Activated naive CD4-positive, alpha-beta T cell treated with anti-CD3 and anti-CD28 coated beads, Interleukin-2, amount 50 U/mL, for 72 hours (primary cell): ENCODE measurements around the gene FAM135A. TPM values are rescaled to one million over a fixed set of nuclear protein-coding genes. Genes with fewer than 3 reads are reported as not detected.

Experiments
- ATAC-seq, 2 donors: fragments of 150-1000 bp; cut with Tn5 transposase; 2 replicates each; pipeline ENCODE4 v1.10.0; 2021; ENCODE audit warnings: mild to moderate bottlenecking in 2 of 2, moderate library complexity in 2 of 2
- DNase-seq, 2 donors: peaks; one replicate each; pipeline ENCODE4 v3.0.0; 2021 to 2022; ENCODE audit warnings: low spot score in 2 of 2
- H3K27ac Mint-ChIP-seq, 2 donors: one replicate each; pipeline ENCODE4 v1.8.0; 2022; ENCODE audit warnings: mild to moderate bottlenecking in 2 of 2, mixed read lengths in 2 of 2
- H3K36me3 Mint-ChIP-seq, 2 donors: one replicate each; pipeline ENCODE4 v1.8.0; 2022; ENCODE audit warnings: mixed read lengths in 2 of 2
- H3K9me3 Mint-ChIP-seq, 2 donors: one replicate each; pipeline ENCODE4 v1.8.0; 2022; ENCODE audit warnings: mixed read lengths in 2 of 2
- total RNA-seq, 2 donors: library from RNA; stranded (reverse); gene quantifications; one replicate each; pipeline ENCODE4 v1.2.3, GENCODE V29; 2022

FAM135A gene
- 10 to 100 TPM in 1 of 2 donors, 1 to 10 TPM in 1; 8.0 to 11.3 TPM for total RNA-seq

GRCh38 chr6:70413114-70413991, at the start of gene FAM135A:
Gene FAM135A (plus strand): TSS chr6:70413508. CDS start chr6:70428343, 14,835 bp downstream.
- H3K36me3 Mint-ChIP-seq: peaks cover 8 to 14% of the 10 kb centered on the region in 2 donors
- no peaks in the 10 kb centered on the region for H3K9me3 Mint-ChIP-seq
- peak; percentile 90 to 97 for ATAC-seq
- peak; percentile 96 to 98 for DNase-seq
- peak within 1 kb of the TSS; percentile 86 to 98 for H3K27ac Mint-ChIP-seq

- no peak for DNase-seq
- Mint-ChIP-seq H3K27ac (no peak overlapping the region), H3K9me3 (no peaks in the 10 kb centered on the region), H3K36me3 (no peaks in the 10 kb centered on the region)
- no peak for ATAC-seq
Observed at GRCh38 chr6:70363741-70364493, 49.4 kb upstream of the FAM135A start.

GRCh38 chr6:70369332-70369950, 43.9 kb upstream of the FAM135A start:
- ATAC-seq (peak; percentile 59 to 79), DNase-seq (peak in 1 of 2 donors; percentile 68)
- Mint-ChIP-seq H3K9me3 (no peaks in the 10 kb centered on the region), H3K27ac (no peak overlapping the region), H3K36me3 (no peaks in the 10 kb centered on the region)

GRCh38 chr6:70370496-70370895, 42.8 kb upstream of the FAM135A start:
- H3K27ac Mint-ChIP-seq: no peak overlapping the region
- DNase-seq: no peak
- no peaks in the 10 kb centered on the region for H3K36me3 Mint-ChIP-seq
- H3K9me3 Mint-ChIP-seq: no peaks in the 10 kb centered on the region
- ATAC-seq: no peak

- no peak overlapping the region for H3K27ac Mint-ChIP-seq
- DNase-seq (no peak), ATAC-seq (no peak)
- no peaks in the 10 kb centered on the region for H3K36me3 Mint-ChIP-seq
- H3K9me3 Mint-ChIP-seq: no peaks in the 10 kb centered on the region
Observed at GRCh38 chr6:70371454-70372105, 41.7 kb upstream of the FAM135A start.

GRCh38 chr6:70375166-70375565, 38.1 kb upstream of the FAM135A start:
- no peak overlapping the region for H3K27ac Mint-ChIP-seq
- H3K36me3 Mint-ChIP-seq: no peaks in the 10 kb centered on the region
- DNase-seq (no peak), ATAC-seq (no peak)
- H3K9me3 Mint-ChIP-seq: no peaks in the 10 kb centered on the region

GRCh38 chr6:70375882-70376281, 37.4 kb upstream of the FAM135A start:
- H3K27ac Mint-ChIP-seq: no peak overlapping the region
- H3K36me3 Mint-ChIP-seq: no peaks in the 10 kb centered on the region
- no peak for DNase-seq
- no peaks in the 10 kb centered on the region for H3K9me3 Mint-ChIP-seq
- ATAC-seq: no peak

GRCh38 chr6:70376628-70377027, 36.7 kb upstream of the FAM135A start:
- no peak for DNase-seq
- H3K27ac Mint-ChIP-seq: no peak overlapping the region
- H3K9me3 Mint-ChIP-seq: no peaks in the 10 kb centered on the region
- no peak for ATAC-seq
- no peaks in the 10 kb centered on the region for H3K36me3 Mint-ChIP-seq

GRCh38 chr6:70377372-70377771, 35.9 kb upstream of the FAM135A start:
- H3K27ac Mint-ChIP-seq: no peak overlapping the region
- H3K9me3 Mint-ChIP-seq: no peaks in the 10 kb centered on the region
- DNase-seq (no peak), ATAC-seq (no peak)
- no peaks in the 10 kb centered on the region for H3K36me3 Mint-ChIP-seq

GRCh38 chr6:70379473-70380013, 33.8 kb upstream of the FAM135A start:
- no peaks in the 10 kb centered on the region for H3K36me3 Mint-ChIP-seq
- no peak overlapping the region for H3K27ac Mint-ChIP-seq
- ATAC-seq (no peak), DNase-seq (no peak)
- no peaks in the 10 kb centered on the region for H3K9me3 Mint-ChIP-seq

GRCh38 chr6:70380252-70380651, 33.1 kb upstream of the FAM135A start:
- ATAC-seq: no peak
- Mint-ChIP-seq H3K36me3 (no peaks in the 10 kb centered on the region), H3K9me3 (no peaks in the 10 kb centered on the region), H3K27ac (no peak overlapping the region)
- no peak for DNase-seq

GRCh38 chr6:70380771-70381416, 32.4 kb upstream of the FAM135A start:
- ATAC-seq (no peak), DNase-seq (no peak)
- no peaks in the 10 kb centered on the region for H3K36me3 Mint-ChIP-seq
- H3K9me3 Mint-ChIP-seq: no peaks in the 10 kb centered on the region
- no peak overlapping the region for H3K27ac Mint-ChIP-seq

GRCh38 chr6:70381417-70381782, 31.9 kb upstream of the FAM135A start:
- ATAC-seq (no peak), DNase-seq (no peak)
- H3K9me3 Mint-ChIP-seq: no peaks in the 10 kb centered on the region
- H3K27ac Mint-ChIP-seq: no peak overlapping the region
- no peaks in the 10 kb centered on the region for H3K36me3 Mint-ChIP-seq

GRCh38 chr6:70385901-70386300, 27.4 kb upstream of the FAM135A start:
- H3K27ac Mint-ChIP-seq: no peak overlapping the region
- ATAC-seq (no peak), DNase-seq (no peak)
- H3K36me3 Mint-ChIP-seq: no peaks in the 10 kb centered on the region
- H3K9me3 Mint-ChIP-seq: no peaks in the 10 kb centered on the region

GRCh38 chr6:70388814-70389213, 24.5 kb upstream of the FAM135A start:
- ATAC-seq (no peak), DNase-seq (no peak)
- Mint-ChIP-seq H3K27ac (no peak overlapping the region), H3K9me3 (no peaks in the 10 kb centered on the region), H3K36me3 (no peaks in the 10 kb centered on the region)

- DNase-seq (no peak), ATAC-seq (no peak)
- no peaks in the 10 kb centered on the region for H3K9me3 Mint-ChIP-seq
- H3K27ac Mint-ChIP-seq: no peak overlapping the region
- H3K36me3 Mint-ChIP-seq: no peaks in the 10 kb centered on the region
Observed at GRCh38 chr6:70389261-70389660, 24.0 kb upstream of the FAM135A start.
